Neuronal stem cell (in vitro differentiated cells): Measurements from ENCODE around the gene GCM1.

Experiments used
- DNase-seq: peaks from one replicate; pipeline ENCODE4 v3.0.0-alpha.2; 2013; ENCODE audit warnings: low spot score
- H2AFZ ChIP-seq: one replicate; pipeline ENCODE4 v1.6.1; 2013; ENCODE audit warnings: mild to moderate bottlenecking, low read length, inconsistent platforms
- H2AK5ac ChIP-seq: 2 replicates; pipeline ENCODE4 v1.6.1; 2013; ENCODE audit warnings: low read depth, mild to moderate bottlenecking, inconsistent platforms, low read length, moderate library complexity, mixed read lengths
- H2BK120ac ChIP-seq: 2 replicates; pipeline ENCODE4 v1.6.1; 2013; ENCODE audit warnings: low read depth, mild to moderate bottlenecking, inconsistent platforms, low read length, moderate library complexity, mixed read lengths
- H2BK12ac ChIP-seq: one replicate; pipeline ENCODE4 v1.6.1; 2013; ENCODE audit warnings: low read length, inconsistent platforms
- H2BK15ac ChIP-seq: 2 replicates; pipeline ENCODE4 v1.6.1; 2013; ENCODE audit warnings: mild to moderate bottlenecking, low read length, inconsistent platforms, mixed read lengths
- H2BK5ac ChIP-seq: one replicate; pipeline ENCODE4 v1.6.1; 2013; ENCODE audit warnings: inconsistent platforms, mild to moderate bottlenecking, low read length, moderate library complexity
- H3K14ac ChIP-seq: one replicate; pipeline ENCODE4 v1.6.1; 2013; ENCODE audit warnings: low read length, inconsistent platforms
- H3K18ac ChIP-seq: 2 replicates; pipeline ENCODE4 v1.6.1; 2013; ENCODE audit warnings: low read length, inconsistent platforms
- H3K23ac ChIP-seq: 2 replicates; pipeline ENCODE4 v1.6.1; 2013; ENCODE audit warnings: low read depth, mild to moderate bottlenecking, mixed read lengths, low read length, inconsistent platforms; ENCODE audit not compliant: poor library complexity
- H3K27ac ChIP-seq: replicated peaks from 3 replicates; pipeline ENCODE4 v1.5.1; 2013; ENCODE audit warnings: low read length, inconsistent platforms
- H3K27me3 ChIP-seq, 3 experiments: 2 replicates each; pipeline ENCODE4 v1.6.1; 2013; ENCODE audit warnings: low read length in 3 of 3, mild to moderate bottlenecking in 2 of 3, inconsistent platforms in 1 of 3, low read depth in 1 of 3, mixed read lengths in 1 of 3, moderate library complexity in 1 of 3; ENCODE audit not compliant: control insufficient read depth in 3 of 3, insufficient read depth in 3 of 3
- H3K36me3 ChIP-seq, 2 donors: replicated peaks in 1 of 2; 2 replicates each; pipeline ENCODE4 v1.6.1; 2013; ENCODE audit warnings: low read length in 2 of 2; ENCODE audit not compliant: control insufficient read depth in 2 of 2, insufficient read depth in 2 of 2
- H3K4ac ChIP-seq: 2 replicates; pipeline ENCODE4 v1.6.1; 2013; ENCODE audit warnings: inconsistent platforms, mild to moderate bottlenecking, low read length, moderate library complexity
- H3K4me1 ChIP-seq, 2 donors: 1 replicate in 1 of 2; 2 replicates in 1 of 2; pipeline ENCODE4 v1.6.1; 2013; ENCODE audit warnings: low read length in 2 of 2, low read depth in 1 of 2; ENCODE audit not compliant: control insufficient read depth in 2 of 2, insufficient read depth in 1 of 2
- H3K4me2 ChIP-seq: one replicate; pipeline ENCODE4 v1.6.1; 2013; ENCODE audit warnings: mild to moderate bottlenecking, low read length, inconsistent platforms; ENCODE audit not compliant: insufficient read depth, poor library complexity, severe bottlenecking
- H3K4me3 ChIP-seq, 2 donors: 2 replicates each; pipeline ENCODE4 v1.5.1; 2013; ENCODE audit warnings: low read length in 2 of 2, mild to moderate bottlenecking in 2 of 2, inconsistent platforms in 1 of 2, moderate library complexity in 1 of 2
- H3K79me1 ChIP-seq: one replicate; pipeline ENCODE4 v1.6.1; 2013; ENCODE audit warnings: low read depth, mild to moderate bottlenecking, inconsistent platforms, low read length, moderate library complexity
- H3K9ac ChIP-seq: one replicate; pipeline ENCODE4 v1.6.1; 2013; ENCODE audit warnings: mild to moderate bottlenecking, low read depth, low read length, inconsistent platforms; ENCODE audit not compliant: poor library complexity
- H3K9me3 ChIP-seq, 2 donors: replicated peaks in 1 of 2; 2 replicates each; pipeline versions ENCODE3 to v1.6.1; 2013; ENCODE audit warnings: low read length in 2 of 2, mild to moderate bottlenecking in 2 of 2, inconsistent platforms in 1 of 2, low read depth in 1 of 2, mixed read lengths in 1 of 2, moderate library complexity in 1 of 2; ENCODE audit not compliant: control insufficient read depth in 2 of 2, insufficient read depth in 1 of 2
- H4K8ac ChIP-seq: one replicate; pipeline ENCODE4 v1.6.1; 2013; ENCODE audit warnings: low read depth, mild to moderate bottlenecking, inconsistent platforms, low read length, moderate library complexity
- H4K91ac ChIP-seq: one replicate; pipeline ENCODE4 v1.6.1; 2013; ENCODE audit warnings: low read length, low read depth, mild to moderate bottlenecking, inconsistent platforms; ENCODE audit not compliant: poor library complexity
- WGBS, 2 donors: extraction: QIAGEN DNeasy Blood & Tissue Kit; methylation state at CpG; one replicate each; pipeline ENCODE4 v1.1.7; 2013; ENCODE audit warnings: missing lambda C conversion rate in 2 of 2, mixed read lengths in 1 of 2; ENCODE audit not compliant: insufficient read length in 2 of 2, insufficient replicate concordance in 1 of 2; ENCODE audit errors: extremely low coverage in 2 of 2; 5-methylcytosine and 5-hydroxymethylcytosine counted together

The GCM1 gene

DNA sequence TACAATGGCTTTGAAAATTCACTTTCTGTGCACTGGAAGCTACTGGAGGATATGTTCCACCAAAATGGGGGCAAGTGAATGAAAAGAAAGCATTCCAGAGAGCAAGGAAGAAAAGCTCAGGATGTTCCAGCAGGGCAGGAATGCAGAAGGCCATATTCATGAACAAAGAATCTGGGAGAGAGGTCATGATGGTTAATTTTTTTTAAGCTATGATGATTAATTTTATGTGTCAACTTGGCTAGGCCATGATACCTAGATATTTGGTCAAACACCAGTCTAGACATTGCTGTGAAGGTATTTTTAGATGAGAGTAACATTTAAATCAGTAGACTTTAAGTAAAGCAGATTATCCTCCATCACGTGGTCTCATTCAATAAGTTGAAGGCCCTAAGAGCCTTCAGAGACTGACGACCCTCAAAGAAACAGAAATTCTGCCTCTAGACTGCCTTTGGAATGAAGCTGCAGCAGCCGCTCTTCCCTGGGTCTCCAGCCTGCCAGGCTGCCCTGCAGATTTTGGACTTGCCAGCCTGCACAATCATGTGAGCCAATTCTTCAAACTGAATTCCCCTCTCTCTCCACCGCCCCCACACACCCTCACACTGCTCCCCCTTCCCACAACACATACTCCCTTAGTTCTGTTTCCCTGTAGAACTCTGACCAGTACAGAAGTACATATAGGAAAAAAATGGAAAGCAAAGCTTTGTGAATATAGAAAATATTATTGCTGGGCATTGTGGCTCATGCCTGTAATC lies 20.1 kb upstream of the GCM1 start:
- no peak overlapping the region for H2AK5ac ChIP-seq
- H3K79me1 ChIP-seq: no peaks in the 10 kb centered on the region
- H2AFZ ChIP-seq: peak overlapping the region; percentile 59
- no peak overlapping the region for H4K8ac ChIP-seq
- H3K4me1 ChIP-seq: peaks cover 0 to 5% of the 10 kb centered on the region in 2 donors
- no peak overlapping the region for H3K14ac ChIP-seq
- no peak overlapping the region for H3K18ac ChIP-seq
- H3K4me2 ChIP-seq: no peak overlapping the region
- H3K23ac ChIP-seq: no peak overlapping the region
- H3K36me3 ChIP-seq: no peaks in the 10 kb centered on the region
- no peak overlapping the region for H2BK12ac ChIP-seq
- H3K27me3 ChIP-seq: no peaks in the 10 kb centered on the region
- DNase-seq: no peak
- H3K4me3 ChIP-seq: no peak overlapping the region
- H3K9ac ChIP-seq: no peak overlapping the region
- no peak overlapping the region for H4K91ac ChIP-seq
- no peak overlapping the region for H3K4ac ChIP-seq
- no peak overlapping the region for H2BK15ac ChIP-seq
- H3K27ac ChIP-seq: no peak overlapping the region
- no peak overlapping the region for H2BK5ac ChIP-seq
- WGBS, 2 donors: no CpG with 5 or more reads among the region's 4 CpGs
- no peak overlapping the region for H2BK120ac ChIP-seq
- H3K9me3 ChIP-seq: peaks cover 2 to 11% of the 10 kb centered on the region in 2 donors

DNA sequence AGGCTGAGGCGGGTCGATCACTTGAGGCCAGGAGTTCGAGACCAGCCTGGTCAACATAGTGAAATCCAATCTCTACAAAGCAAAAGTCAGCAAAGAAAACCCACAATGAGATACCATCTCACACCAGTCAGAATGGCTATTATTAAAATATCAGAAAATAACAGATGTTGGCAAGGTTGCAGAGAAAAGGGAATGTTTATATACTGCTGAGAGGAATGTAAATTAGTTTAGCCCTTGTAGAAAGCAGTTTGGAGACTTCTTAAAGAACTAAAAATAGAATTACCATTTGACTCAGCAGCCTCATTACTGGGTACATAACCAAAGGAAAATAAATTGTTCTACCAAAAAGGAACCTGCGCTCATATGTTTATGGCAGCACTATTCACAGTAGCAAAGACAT lies 16.7 kb upstream of the GCM1 start:
- no peak overlapping the region for H2BK120ac ChIP-seq
- DNase-seq: no peak
- no peak overlapping the region for H4K91ac ChIP-seq
- no peak overlapping the region for H4K8ac ChIP-seq
- H3K23ac ChIP-seq: no peak overlapping the region
- H3K4me1 ChIP-seq: peaks cover 0 to 5% of the 10 kb centered on the region in 2 donors
- no peak overlapping the region for H3K14ac ChIP-seq
- H3K9ac ChIP-seq: no peak overlapping the region
- no peak overlapping the region for H3K4me2 ChIP-seq
- H3K18ac ChIP-seq: no peak overlapping the region
- no peak overlapping the region for H2BK5ac ChIP-seq
- no peak overlapping the region for H3K4me3 ChIP-seq
- no peaks in the 10 kb centered on the region for H3K36me3 ChIP-seq
- no peaks in the 10 kb centered on the region for H3K27me3 ChIP-seq
- no peak overlapping the region for H2BK15ac ChIP-seq
- H2AK5ac ChIP-seq: no peak overlapping the region
- no peak overlapping the region for H3K4ac ChIP-seq
- WGBS, 2 donors: no CpG with 5 or more reads among the region's 4 CpGs
- peaks cover 2 to 11% of the 10 kb centered on the region in 2 donors for H3K9me3 ChIP-seq
- H3K27ac ChIP-seq: no peak overlapping the region
- H3K79me1 ChIP-seq: no peaks in the 10 kb centered on the region
- no peak overlapping the region for H2AFZ ChIP-seq
- no peak overlapping the region for H2BK12ac ChIP-seq

DNA sequence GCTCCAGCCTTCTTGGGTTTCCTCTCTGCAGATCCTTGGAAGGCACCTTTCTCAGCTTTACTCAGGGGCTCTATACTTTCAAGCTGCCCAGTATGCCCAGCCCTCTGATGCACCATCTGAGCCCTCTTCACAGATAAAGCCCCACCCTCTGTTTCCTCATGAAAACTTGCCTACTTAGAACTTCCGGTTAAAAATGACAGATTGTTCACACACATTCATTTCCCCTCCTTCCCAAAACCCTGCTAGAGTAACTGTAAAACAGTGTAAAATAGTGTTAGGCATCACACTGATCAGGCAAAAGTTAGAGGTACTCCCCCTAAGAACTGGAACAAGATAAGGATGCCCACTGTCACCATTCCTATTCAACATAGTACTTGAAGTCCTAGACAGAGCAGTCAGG lies 14.0 kb upstream of the GCM1 start:
- no CpG with 5 or more reads among the region's 1 CpG for WGBS, 2 donors
- Histone ChIP-seq H3K18ac (no peak overlapping the region), H3K4me3 (no peak overlapping the region), H3K14ac (no peak overlapping the region), H3K4me2 (no peak overlapping the region), H3K79me1 (no peaks in the 10 kb centered on the region), H4K8ac (no peak overlapping the region), H2AK5ac (no peak overlapping the region), H3K23ac (no peak overlapping the region), H3K9ac (no peak overlapping the region), H2AFZ (no peak overlapping the region), H3K27ac (no peak overlapping the region), H3K27me3 (no peaks in the 10 kb centered on the region), H2BK15ac (no peak overlapping the region), H3K4ac (no peak overlapping the region), H2BK12ac (no peak overlapping the region), H3K4me1 (no peaks in the 10 kb centered on the region), H4K91ac (no peak overlapping the region), H3K36me3 (no peaks in the 10 kb centered on the region), H3K9me3 (peaks cover 0 to 8% of the 10 kb centered on the region in 2 donors), H2BK5ac (no peak overlapping the region), H2BK120ac (no peak overlapping the region)
- no peak for DNase-seq

DNA sequence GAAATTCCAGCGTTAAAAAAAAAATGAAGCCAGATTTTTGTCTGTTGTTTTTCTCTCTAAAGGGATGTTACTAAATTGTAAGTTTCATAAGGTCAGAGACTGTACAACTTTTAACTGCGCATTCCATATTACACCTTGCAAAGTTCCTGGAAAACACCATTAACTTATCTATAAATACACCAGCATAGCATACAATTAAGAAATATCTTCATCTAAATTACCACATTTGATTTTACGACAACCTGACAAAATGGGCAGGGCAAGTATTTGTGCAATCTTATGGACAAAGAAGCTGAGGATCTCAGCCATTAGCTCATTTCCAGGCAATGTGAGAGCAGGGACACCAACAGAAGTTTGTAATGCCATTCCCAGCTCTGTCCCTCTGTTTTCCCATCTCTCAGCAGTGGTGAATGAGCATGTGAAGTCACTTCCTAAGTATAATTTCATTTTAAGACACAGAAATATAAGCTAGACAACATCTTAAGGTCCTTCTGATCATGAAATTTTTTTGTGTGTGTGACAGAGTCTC lies 12.9 kb upstream of the GCM1 start:
- Histone ChIP-seq H3K9ac (no peak overlapping the region), H2BK120ac (no peak overlapping the region), H3K4ac (no peak overlapping the region), H4K8ac (no peak overlapping the region), H2AK5ac (no peak overlapping the region), H3K79me1 (no peaks in the 10 kb centered on the region), H3K4me1 (no peaks in the 10 kb centered on the region), H3K4me3 (no peak overlapping the region), H3K18ac (no peak overlapping the region), H3K23ac (no peak overlapping the region), H2AFZ (no peak overlapping the region), H3K27me3 (no peaks in the 10 kb centered on the region), H3K36me3 (no peaks in the 10 kb centered on the region), H2BK12ac (no peak overlapping the region), H3K27ac (no peak overlapping the region), H3K4me2 (no peak overlapping the region), H3K14ac (no peak overlapping the region), H3K9me3 (peaks cover 0 to 8% of the 10 kb centered on the region in 2 donors), H4K91ac (no peak overlapping the region), H2BK15ac (no peak overlapping the region), H2BK5ac (no peak overlapping the region)
- no peak for DNase-seq
- WGBS, 2 donors: no CpG with 5 or more reads among the region's 3 CpGs
